ENCODE data around the gene CD300A.

CD300A gene

DNA sequence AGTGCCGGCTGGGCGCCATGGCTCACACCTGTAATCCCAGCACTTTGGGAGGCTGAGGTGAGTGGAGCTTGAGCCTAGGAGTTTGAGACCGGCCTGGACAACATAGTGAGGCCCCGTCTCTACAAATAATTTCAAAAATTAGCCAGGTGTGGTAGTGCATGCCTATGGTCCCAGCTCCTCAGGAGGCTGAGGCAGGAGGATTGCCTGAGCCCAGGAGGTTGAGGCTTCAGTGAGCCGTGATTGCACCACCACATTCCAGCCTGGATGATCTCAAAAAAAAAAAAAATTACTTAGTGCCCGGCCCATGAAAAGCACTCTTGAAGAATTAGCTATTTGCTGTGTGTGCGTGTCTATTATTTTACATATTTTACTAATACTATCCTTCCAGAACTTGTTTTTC is 24.9 kb upstream of the CD300A start:
- DNase-seq: no peak

- no peak for DNase-seq
Measured at GRCh38 chr17:74442291-74442669, 24.2 kb upstream of the CD300A start.

DNA sequence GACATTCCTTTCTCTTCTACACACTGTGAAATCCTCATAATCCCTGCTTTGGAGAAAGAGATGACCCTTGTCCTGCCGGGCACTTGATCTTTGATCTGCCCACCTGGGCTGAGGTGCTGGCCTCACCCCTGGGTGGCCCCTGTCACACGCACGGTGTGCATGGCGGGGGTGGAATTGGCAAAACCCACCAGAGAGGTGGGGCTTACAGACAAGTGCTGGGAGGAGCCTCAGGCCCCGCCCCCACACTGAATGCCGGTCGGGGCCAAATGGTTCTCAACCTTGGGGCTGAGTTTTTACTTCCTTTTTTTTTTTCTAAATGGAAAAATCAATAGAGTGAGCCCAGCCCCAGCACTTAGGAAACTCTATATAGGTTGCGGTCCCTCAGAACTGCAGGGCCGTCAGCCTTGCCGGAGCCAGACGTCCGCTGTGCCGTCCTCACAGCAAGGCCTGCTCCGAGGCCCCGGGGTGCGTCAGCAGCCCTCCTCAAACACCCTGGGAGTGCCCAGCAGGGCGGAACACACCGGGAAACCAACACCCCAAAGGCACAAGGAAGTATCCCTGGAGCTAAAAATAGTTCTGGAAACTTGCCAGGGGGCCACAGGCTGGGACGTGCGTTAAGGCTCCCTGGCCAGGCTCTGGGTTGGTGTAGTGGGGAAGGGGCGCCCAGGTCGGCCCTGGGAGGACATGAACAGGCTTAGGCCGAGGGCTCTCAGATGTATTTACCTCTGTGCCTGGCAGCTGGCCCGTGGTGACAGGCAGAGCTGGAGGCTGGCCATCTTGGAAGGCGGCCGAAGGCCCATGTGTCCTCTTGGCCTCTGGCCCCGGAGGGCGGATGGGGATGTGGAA is 23.5 kb upstream of the CD300A start:
- DNase-seq: peak; percentile 14

- no peak for DNase-seq
Measured at GRCh38 chr17:74443516-74444296, 22.7 kb upstream of the CD300A start.

GRCh38 chr17:74444406-74444805 is 22.0 kb upstream of the CD300A start:
- no peak for DNase-seq

- no peak for DNase-seq
Measured at GRCh38 chr17:74445158-74445557, 21.3 kb upstream of the CD300A start.

DNA sequence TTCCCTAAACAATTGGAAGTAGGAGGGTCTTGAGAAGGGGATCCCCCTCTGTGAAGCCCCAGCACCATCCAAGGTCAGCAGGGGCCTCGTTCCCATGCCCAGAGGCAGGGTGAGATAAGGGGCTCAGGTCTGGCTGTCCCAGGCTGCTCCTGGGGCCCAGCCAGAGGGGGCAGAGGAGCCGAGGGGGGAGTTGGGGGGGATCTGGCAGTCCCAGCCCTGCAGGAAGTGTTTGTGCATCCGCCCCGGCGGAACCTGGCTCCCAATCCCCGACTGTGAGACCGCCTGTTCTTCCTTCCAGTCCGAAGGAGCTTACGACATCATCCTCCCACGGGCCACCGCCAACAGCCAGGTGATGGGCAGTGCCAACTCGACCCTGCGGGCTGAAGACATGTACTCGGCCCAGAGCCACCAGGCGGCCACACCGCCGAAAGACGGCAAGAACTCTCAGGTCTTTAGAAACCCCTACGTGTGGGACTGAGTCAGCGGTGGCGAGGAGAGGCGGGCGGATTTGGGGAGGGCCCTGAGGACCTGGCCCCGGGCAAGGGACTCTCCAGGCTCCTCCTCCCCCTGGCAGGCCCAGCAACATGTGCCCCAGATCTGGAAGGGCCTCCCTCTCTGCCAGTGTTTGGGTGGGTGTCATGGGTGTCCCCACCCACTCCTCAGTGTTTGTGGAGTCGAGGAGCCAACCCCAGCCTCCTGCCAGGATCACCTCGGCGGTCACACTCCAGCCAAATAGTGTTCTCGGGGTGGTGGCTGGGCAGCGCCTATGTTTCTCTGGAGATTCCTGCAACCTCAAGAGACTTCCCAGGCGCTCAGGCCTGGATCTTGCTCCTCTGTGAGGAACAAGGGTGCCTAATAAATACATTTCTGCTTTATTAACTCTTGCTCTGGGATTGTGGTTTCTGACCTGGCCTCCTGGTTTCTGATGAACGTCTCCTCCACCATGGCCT is 19.6 kb upstream of the CD300A start:
- no peak for DNase-seq

- no peak for DNase-seq
Measured at GRCh38 chr17:74447628-74448159, 18.7 kb upstream of the CD300A start.

GRCh38 chr17:74448756-74449155 is 17.7 kb upstream of the CD300A start:
- DNase-seq: no peak

DNA sequence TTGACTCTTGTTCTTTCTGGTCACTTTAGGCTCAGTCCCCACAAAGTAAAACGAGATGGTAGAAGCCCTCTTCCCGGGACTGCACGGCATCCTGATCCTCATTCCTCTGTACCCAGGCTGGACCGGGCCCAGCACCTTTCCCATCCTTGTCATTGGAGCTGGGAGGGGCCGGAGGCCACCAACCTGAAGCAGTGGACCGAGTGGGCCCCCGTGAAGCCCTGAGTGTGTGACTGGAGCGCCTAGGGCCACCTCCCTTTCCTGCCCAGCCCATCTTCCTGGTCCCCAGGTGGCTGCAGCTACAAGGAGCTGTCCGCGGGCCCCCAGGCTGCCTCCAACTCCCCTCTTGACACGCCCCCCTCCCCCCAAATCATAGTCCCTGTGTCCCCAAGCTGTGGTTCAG is 17.1 kb upstream of the CD300A start:
- DNase-seq: no peak

- no peak for DNase-seq
Measured at GRCh38 chr17:74449773-74450172, 16.7 kb upstream of the CD300A start.

GRCh38 chr17:74450231-74450630 is 16.2 kb upstream of the CD300A start:
- no peak for DNase-seq

GRCh38 chr17:74450925-74451403 is 15.5 kb upstream of the CD300A start:
- no peak for DNase-seq

DNA sequence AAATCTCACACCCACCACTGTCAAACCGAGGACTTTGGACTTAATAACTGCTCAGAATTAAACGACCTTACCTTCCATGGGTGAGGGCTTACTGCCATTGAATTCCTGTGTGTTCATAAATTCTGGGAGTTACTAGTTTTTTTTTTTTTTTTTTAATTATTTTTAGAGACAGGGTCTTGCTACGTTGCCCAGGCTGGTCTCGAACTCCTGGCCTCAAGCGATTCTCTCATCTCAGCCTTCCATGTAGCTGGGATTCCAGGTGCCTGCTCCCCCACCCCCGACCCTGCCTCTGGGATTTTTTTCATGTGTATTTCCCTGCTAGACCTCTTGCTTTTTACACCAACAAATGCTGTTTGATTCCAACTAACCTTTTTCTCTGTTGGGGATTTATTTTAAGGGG is 14.9 kb upstream of the CD300A start:
- DNase-seq: no peak

DNA sequence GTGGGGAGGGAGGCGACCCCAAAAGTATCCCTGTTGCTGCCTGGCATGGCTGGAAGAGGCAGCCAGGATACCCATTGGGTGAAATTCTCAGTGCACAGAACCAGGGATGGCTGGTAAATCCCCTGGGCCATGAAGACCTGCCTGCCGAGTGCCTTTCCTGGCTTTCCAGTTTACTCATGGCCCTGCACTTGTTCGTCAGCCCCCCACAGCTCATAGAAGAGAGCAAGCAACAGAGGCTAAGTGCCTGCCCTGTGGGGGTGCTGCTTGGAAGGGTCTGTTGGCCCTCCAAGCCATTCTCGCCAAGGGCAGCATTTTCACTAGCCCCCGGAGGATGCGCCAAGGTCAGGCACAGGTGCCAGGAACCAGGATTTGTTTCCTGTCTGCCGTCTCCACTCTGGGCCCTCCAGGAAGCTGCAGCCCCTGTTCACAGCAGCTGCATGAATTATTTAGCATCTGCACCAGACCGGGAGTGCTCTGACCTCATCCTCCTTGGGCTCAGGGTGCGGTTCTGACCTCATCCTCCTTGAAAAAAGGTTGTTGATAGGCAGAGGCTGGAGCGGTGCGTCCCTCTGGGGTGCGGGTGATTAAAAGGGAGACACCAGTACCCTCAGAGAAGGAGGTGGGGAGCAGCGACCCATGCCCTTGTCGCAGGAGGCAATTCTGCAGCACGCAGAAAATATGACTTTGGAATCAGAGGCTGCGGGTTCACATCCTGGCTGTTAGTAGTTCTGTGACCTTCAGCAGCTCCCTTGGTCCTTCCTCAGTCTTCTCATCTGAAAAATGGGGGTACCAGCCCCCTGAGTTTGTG is 14.2 kb upstream of the CD300A start:
- DNase-seq: peak; percentile 20

GRCh38 chr17:74452841-74453661 is 13.4 kb upstream of the CD300A start:
- DNase-seq: no peak

- DNase-seq: peak; percentile 78
Measured at GRCh38 chr17:74453665-74454196, 12.7 kb upstream of the CD300A start.

GRCh38 chr17:74454197-74455024 is 12.0 kb upstream of the CD300A start:
- no peak for DNase-seq

- no peak for DNase-seq
Measured at GRCh38 chr17:74455025-74455545, 11.3 kb upstream of the CD300A start.
